Glutamatergic neuron (in vitro differentiated cells): Measurements from ENCODE around the gene ATP5F1D. TPM values are rescaled to one million over a fixed set of nuclear protein-coding genes. Genes with fewer than 3 reads are reported as not detected.
A peak's percentile ranks its signal among the peaks of the same experiment; 100 is the strongest.

Experiments
- DNase-seq: peaks from one replicate; pipeline ENCODE4 v3.0.0; 2022
- H3K27ac Mint-ChIP-seq: one replicate; pipeline ENCODE4 v1.8.0; 2020; ENCODE audit warnings: mild to moderate bottlenecking, mixed read lengths, inconsistent platforms; ENCODE audit not compliant: unreplicated experiment
- H3K27me3 Mint-ChIP-seq: one replicate; pipeline ENCODE4 v1.8.0; 2020; ENCODE audit warnings: mild to moderate bottlenecking, moderate library complexity, mixed read lengths, inconsistent platforms; ENCODE audit not compliant: unreplicated experiment
- H3K36me3 Mint-ChIP-seq: one replicate; pipeline ENCODE4 v1.8.0; 2020; ENCODE audit warnings: mild to moderate bottlenecking, mixed read lengths, inconsistent platforms; ENCODE audit not compliant: unreplicated experiment
- H3K4me1 Mint-ChIP-seq: one replicate; pipeline ENCODE4 v1.8.0; 2020; ENCODE audit warnings: mild to moderate bottlenecking, low read depth, mixed read lengths, inconsistent platforms; ENCODE audit not compliant: unreplicated experiment
- H3K4me3 Mint-ChIP-seq: one replicate; pipeline ENCODE4 v1.8.0; 2020; ENCODE audit warnings: mild to moderate bottlenecking, mixed read lengths, inconsistent platforms; ENCODE audit not compliant: unreplicated experiment
- H3K9me3 Mint-ChIP-seq: one replicate; pipeline ENCODE4 v1.8.0; 2020; ENCODE audit warnings: mild to moderate bottlenecking, moderate library complexity, mixed read lengths, inconsistent platforms; ENCODE audit not compliant: unreplicated experiment
- CTCF ChIP-seq: fragments of 200-600 bp; sonication (generic); IDR thresholded peaks from one replicate; pipeline ENCODE4 v1.5.0; 2021; ENCODE audit not compliant: partially characterized antibody, unreplicated experiment
- total RNA-seq: library from RNA; stranded (reverse); fragmentation: NEBNext Ultra II Directional; extraction: Animal tissue kit (Norgen Biotek cat#: 25700); gene quantifications from one replicate; pipeline ENCODE4 v1.2.1, GENCODE V29; 2021; ENCODE audit not compliant: unreplicated experiment

Gene ATP5F1D
- total RNA-seq, 1 donor from 2014 or later, result 129 TPM

GRCh38 chr19:1225440-1226226, 15.9 kb upstream of the ATP5F1D start:
- no peak for DNase-seq
- H3K9me3 Mint-ChIP-seq, result peaks cover 7% of the 10 kb centered on the region
- H3K27ac Mint-ChIP-seq, result no peak overlapping the region
- TF ChIP-seq CTCF, result no peak
- H3K4me3 Mint-ChIP-seq, result no peak overlapping the region
- peaks cover 3% of the 10 kb centered on the region for H3K27me3 Mint-ChIP-seq
- no peaks in the 10 kb centered on the region for H3K36me3 Mint-ChIP-seq
- H3K4me1 Mint-ChIP-seq, result peaks cover 3% of the 10 kb centered on the region

- Mint-ChIP-seq H3K27ac (no peak overlapping the region), H3K27me3 (peaks cover 3% of the 10 kb centered on the region), H3K9me3 (peaks cover 7% of the 10 kb centered on the region), H3K4me1 (peaks cover 3% of the 10 kb centered on the region), H3K4me3 (no peak overlapping the region), H3K36me3 (no peaks in the 10 kb centered on the region)
- no peak for DNase-seq
- TF ChIP-seq CTCF, result no peak
Measured at GRCh38 chr19:1226227-1226518, 15.4 kb upstream of the ATP5F1D start.

GRCh38 chr19:1226522-1227303, 14.8 kb upstream of the ATP5F1D start:
- no peak for TF ChIP-seq CTCF
- Mint-ChIP-seq H3K27me3 (peaks cover 3% of the 10 kb centered on the region), H3K4me3 (no peak overlapping the region), H3K36me3 (no peaks in the 10 kb centered on the region), H3K4me1 (peaks cover 4% of the 10 kb centered on the region), H3K27ac (peak overlapping the region; percentile 48), H3K9me3 (peaks cover 7% of the 10 kb centered on the region)
- DNase-seq, result no peak

GRCh38 chr19:1227304-1228054, 14.1 kb upstream of the ATP5F1D start:
- Mint-ChIP-seq H3K4me3 (no peak overlapping the region), H3K27me3 (peaks cover 6% of the 10 kb centered on the region), H3K4me1 (peaks cover 8% of the 10 kb centered on the region), H3K27ac (peak overlapping the region; percentile 48), H3K9me3 (peaks cover 9% of the 10 kb centered on the region), H3K36me3 (no peaks in the 10 kb centered on the region)
- no peak for TF ChIP-seq CTCF
- DNase-seq, result no peak
